Activated naive CD8-positive, alpha-beta T cell treated with anti-CD3 and anti-CD28 coated beads for 36 hours (primary cell): ENCODE results near the gene CD79A. TPM values are rescaled to one million over a fixed set of nuclear protein-coding genes. Genes with fewer than 3 reads are reported as not detected.
A peak's percentile ranks its signal among the peaks of the same experiment; 100 is the strongest.

Experiments used
- DNase-seq: peaks from one replicate; pipeline ENCODE4 v3.0.0; 2021
- H3K27ac Mint-ChIP-seq: one replicate; pipeline ENCODE4 v1.8.0; 2022; ENCODE audit warnings: mild to moderate bottlenecking, moderate library complexity, mixed read lengths
- H3K27me3 Mint-ChIP-seq: one replicate; pipeline ENCODE4 v1.8.0; 2022; ENCODE audit warnings: mild to moderate bottlenecking, mixed read lengths
- H3K36me3 Mint-ChIP-seq: one replicate; pipeline ENCODE4 v1.8.0; 2021; ENCODE audit warnings: mild to moderate bottlenecking, mixed read lengths
- H3K4me1 Mint-ChIP-seq: one replicate; pipeline ENCODE4 v1.8.0; 2021; ENCODE audit warnings: mixed read lengths
- H3K4me3 Mint-ChIP-seq: one replicate; pipeline ENCODE4 v1.8.0; 2022; ENCODE audit warnings: mild to moderate bottlenecking, moderate library complexity, mixed read lengths
- H3K9me3 Mint-ChIP-seq: one replicate; pipeline ENCODE4 v1.8.0; 2022; ENCODE audit warnings: mixed read lengths
- total RNA-seq, 2 experiments: library from RNA; stranded (reverse); gene quantifications; one replicate each; pipeline ENCODE4 v1.2.3, GENCODE V29; 2021

Gene CD79A
- total RNA-seq, 2 experiments from 2014 or later: 28.8 to 32.2 TPM

DNA sequence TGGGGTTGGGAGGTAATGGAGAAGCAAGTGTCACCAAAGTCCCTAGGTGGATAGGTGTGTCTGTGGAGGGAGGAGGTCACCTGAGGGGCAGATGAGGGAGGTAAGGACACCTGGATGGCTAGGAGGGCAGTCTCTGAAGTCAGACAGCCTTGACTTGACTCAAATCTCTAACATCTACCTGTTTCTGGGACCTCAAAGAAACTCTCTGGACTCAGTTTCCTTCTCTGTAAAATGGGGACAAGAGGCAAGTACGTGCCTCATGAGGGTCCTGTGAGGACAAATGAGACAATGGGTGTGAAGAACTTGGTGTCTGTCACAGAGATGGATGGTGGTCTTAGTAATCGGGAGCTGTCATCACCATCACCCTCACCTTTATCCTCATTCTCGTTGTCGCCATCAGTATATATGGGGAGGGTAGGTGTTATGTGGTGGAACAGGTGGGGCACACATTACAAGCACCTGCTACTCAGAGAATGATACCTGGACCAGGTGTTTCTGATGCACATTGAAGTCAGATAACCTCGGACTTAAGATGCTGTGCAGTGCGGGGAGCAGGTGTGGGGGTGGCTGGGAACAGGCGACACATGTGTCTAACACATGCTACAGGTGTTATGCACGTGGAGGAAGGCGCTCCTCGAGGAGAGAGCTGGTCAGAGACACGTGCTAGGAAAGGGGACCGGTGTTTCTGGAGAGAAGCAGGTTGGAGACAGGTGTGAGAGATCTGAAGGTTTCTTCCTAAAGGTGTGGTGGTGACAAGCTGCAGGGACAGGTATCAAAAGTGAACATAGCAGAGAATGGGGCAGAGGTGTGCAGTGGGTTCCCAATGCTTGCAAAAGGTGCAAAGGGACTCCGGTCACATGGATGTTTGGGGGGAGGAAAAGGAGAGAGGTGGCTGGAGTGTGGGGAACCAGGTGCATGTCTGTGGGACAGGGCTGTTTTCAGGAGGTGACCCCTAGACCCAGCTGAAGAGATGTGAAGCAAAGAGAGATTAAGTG lies 47.4 kb downstream of the CD79A start:
- Mint-ChIP-seq H3K4me1 (peaks cover 21% of the 10 kb centered on the region), H3K9me3 (no peaks in the 10 kb centered on the region), H3K36me3 (peaks cover 2% of the 10 kb centered on the region), H3K27me3 (peaks cover 9% of the 10 kb centered on the region), H3K27ac (no peak overlapping the region), H3K4me3 (no peak overlapping the region)
- no peak for DNase-seq

- peaks cover 3% of the 10 kb centered on the region for H3K36me3 Mint-ChIP-seq
- H3K4me1 Mint-ChIP-seq: peaks cover 27% of the 10 kb centered on the region
- H3K27me3 Mint-ChIP-seq: peaks cover 9% of the 10 kb centered on the region
- no peak overlapping the region for H3K27ac Mint-ChIP-seq
- H3K4me3 Mint-ChIP-seq: no peak overlapping the region
- no peaks in the 10 kb centered on the region for H3K9me3 Mint-ChIP-seq
- no peak for DNase-seq
Measured at GRCh38 chr19:41925208-41926003, 48.3 kb downstream of the CD79A start.

DNA sequence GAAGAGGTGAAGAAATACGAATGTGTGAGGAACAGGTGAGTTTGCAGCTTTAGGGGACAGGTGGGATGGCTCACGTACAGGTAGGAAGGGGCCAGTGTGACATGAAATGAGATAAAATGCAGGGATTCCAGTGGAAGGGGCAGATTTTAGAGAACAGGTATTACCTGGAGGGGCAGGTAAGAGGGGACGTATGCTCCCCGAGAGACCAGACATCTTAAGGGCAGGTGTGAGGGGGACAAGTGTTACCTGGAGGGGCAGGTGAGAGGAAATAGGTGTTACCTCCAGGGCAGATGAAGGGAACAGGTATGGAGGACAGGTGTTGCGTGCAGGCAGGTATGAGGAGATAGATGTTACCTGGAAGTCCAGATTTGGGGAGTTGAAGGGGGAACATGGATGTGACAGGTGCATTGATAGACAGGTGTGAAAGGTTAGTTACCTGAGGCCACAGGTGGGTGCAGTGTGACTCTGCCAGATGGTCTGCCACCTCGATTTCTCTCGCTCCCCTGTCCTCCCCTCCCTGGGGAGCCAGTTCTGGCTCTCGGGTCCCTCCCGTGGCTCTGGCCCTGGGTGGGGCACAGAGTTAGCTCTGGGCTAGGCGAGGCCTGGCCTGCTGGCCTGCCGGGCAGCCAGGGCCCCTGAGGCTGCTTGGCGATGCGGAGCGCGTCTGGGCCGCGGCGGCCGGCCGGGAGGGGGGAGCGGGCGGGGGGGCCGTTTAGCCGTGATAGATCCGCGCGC lies 49.1 kb downstream of the CD79A start:
- Mint-ChIP-seq H3K36me3 (peaks cover 3% of the 10 kb centered on the region), H3K27ac (no peak overlapping the region), H3K27me3 (peaks cover 8% of the 10 kb centered on the region), H3K9me3 (no peaks in the 10 kb centered on the region), H3K4me3 (no peak overlapping the region), H3K4me1 (peaks cover 31% of the 10 kb centered on the region)
- no peak for DNase-seq

DNA sequence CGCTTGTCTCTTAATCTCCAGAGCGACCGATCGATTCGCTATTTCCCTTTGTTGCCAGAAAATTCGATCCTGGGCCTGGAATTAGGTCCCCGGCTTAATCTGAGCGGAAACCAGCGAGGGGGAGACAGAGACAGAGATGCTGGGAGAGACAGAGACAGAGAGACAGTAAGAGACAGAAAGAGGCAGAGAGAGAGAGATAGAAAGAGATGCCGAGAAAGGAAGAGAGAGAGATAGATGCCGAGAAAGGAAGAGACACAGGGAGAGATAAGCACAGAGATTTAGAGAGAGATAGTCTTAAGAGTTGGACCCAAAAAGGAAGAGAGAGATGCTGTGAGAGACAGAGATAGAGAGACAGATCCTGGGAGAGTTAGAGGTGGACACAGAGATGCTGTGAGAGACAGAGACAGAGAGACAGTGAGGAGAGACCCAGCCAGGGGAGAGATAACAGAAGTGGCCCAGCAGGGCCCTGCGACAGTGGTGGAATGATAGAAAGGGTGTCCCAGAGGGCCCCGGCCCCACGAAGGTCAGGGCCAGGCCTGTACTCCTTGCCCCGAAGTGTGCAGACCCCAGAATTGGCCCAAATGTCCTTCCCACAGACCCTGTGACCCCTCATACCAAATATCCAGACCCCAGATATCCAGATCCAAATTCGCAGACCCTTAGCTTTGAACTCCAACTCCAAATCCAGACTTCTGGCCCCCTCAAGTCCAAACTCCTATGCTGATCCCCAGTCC lies 49.9 kb downstream of the CD79A start:
- H3K4me1 Mint-ChIP-seq: peaks cover 30% of the 10 kb centered on the region
- no peaks in the 10 kb centered on the region for H3K9me3 Mint-ChIP-seq
- peaks cover 3% of the 10 kb centered on the region for H3K36me3 Mint-ChIP-seq
- DNase-seq: no peak
- no peak overlapping the region for H3K4me3 Mint-ChIP-seq
- H3K27me3 Mint-ChIP-seq: peaks cover 5% of the 10 kb centered on the region
- no peak overlapping the region for H3K27ac Mint-ChIP-seq

DNA sequence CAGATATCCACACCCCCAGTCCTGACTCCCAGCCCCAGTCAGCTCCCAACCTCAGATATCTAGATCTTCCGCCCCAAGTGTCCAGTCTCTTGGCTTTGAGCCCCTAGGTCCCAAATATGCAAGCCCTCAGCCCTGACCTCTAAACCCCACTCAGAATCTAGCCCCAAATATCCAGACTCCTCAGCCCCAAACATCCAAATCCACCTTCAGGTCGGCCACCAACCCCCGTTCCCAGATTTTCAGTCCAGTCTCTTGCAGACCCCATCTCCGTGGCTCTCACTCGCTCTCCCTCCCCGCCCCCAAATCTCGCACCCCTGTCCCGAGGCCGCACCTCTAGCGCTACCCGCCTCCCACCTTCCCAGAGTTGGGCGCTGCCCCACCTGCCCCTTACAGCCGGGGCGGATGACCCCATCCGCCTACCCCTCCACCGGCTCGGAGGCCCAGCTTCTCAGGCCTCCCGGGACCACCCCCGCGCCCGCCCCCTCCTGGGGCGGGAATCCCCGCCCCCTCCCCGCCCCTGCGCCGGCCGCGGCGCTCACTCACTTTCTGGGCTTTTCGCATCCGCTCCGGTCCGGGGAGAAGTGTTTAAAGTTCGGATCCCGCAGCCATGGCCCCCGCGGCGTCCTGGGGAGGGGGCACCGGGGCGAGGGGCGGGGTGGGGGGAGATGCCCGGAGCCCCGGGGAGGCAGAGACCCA lies 50.6 kb downstream of the CD79A start:
- H3K4me1 Mint-ChIP-seq: peaks cover 25% of the 10 kb centered on the region
- no peaks in the 10 kb centered on the region for H3K27me3 Mint-ChIP-seq
- H3K36me3 Mint-ChIP-seq: peaks cover 3% of the 10 kb centered on the region
- no peak overlapping the region for H3K27ac Mint-ChIP-seq
- no peaks in the 10 kb centered on the region for H3K9me3 Mint-ChIP-seq
- H3K4me3 Mint-ChIP-seq: peak overlapping the region; percentile 78
- DNase-seq: no peak

DNA sequence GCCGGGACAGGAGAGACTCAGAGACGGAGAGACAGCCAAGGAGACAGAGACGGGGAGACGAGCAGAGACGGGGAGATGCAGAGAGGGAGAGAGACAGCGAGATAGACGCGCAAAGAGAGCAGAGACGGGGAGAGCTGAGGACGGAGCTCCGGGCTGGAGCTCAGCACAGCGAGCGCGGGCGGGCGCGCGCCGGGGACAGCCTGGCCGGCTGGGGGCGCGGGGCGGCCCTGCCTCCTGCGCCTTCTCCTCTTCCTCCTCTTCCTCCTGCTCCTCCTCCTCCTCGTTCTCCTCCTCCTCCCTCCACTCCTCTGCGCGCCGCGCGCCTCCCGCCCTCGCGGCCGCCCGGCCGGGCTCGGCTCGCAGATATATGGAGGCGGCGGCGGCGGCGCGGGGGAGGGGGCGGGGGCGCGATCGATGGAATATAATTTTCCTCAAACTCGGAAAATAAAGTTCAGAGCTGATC lies 51.2 kb downstream of the CD79A start, which contains the start of gene ERFL:
Gene ERFL (minus strand): TSS at position 229 of the 463 bp plus-strand sequence. CDS start 15,530 bp downstream, outside the sequence.
- H3K36me3 Mint-ChIP-seq: peaks cover 3% of the 10 kb centered on the region
- peak; percentile 44 for DNase-seq
- H3K4me3 Mint-ChIP-seq: peak within 1 kb of the TSS; percentile 78
- H3K27ac Mint-ChIP-seq: peak within 1 kb of the TSS; percentile 50
- peaks cover 22% of the 10 kb centered on the region for H3K4me1 Mint-ChIP-seq
- no peaks in the 10 kb centered on the region for H3K9me3 Mint-ChIP-seq
- no peaks in the 10 kb centered on the region for H3K27me3 Mint-ChIP-seq

DNA sequence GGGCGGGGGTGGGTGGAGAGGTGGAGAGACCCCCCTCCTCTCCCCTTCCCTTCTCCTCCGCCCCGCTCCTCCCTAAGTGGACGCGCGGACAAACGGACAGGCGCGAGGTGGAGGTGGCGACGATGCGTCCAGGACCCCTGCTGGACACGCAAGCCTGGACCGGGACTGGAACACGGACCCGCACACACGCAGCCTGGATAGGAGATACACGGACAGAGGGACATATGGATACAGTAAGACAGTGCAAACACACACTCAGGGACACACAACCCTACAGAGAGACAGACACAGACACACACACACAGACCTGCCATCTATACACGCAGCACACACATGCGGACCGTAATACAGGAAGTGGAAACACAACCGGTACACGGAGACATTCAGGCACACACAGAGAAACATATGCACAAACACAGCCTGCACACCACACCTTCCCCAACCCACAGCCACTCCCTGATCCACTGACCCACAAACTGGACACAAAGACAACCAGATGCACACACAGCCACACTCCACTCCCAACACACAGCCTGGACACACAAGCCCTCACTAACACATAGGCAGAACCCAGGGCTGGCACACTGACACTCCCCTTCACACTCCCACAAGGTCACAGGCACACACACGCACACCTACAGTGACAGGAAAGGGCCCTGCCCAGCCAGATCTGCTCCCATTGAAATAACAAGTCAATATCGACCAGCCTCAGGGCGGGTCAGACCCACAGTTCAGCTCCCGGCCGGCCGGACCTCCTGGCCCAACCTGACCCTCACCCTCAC lies 51.9 kb downstream of the CD79A start:
- Mint-ChIP-seq H3K9me3 (no peaks in the 10 kb centered on the region), H3K27me3 (no peaks in the 10 kb centered on the region), H3K36me3 (peaks cover 2% of the 10 kb centered on the region), H3K4me3 (peak overlapping the region; percentile 68), H3K27ac (peak overlapping the region; percentile 50), H3K4me1 (peaks cover 25% of the 10 kb centered on the region)
- no peak for DNase-seq

- Mint-ChIP-seq H3K27me3 (no peaks in the 10 kb centered on the region), H3K4me3 (peak overlapping the region; percentile 68), H3K4me1 (peaks cover 30% of the 10 kb centered on the region), H3K27ac (no peak overlapping the region), H3K9me3 (no peaks in the 10 kb centered on the region), H3K36me3 (peaks cover 2% of the 10 kb centered on the region)
- DNase-seq: no peak
Measured at GRCh38 chr19:41929536-41930071, 52.5 kb downstream of the CD79A start.

- no peak for DNase-seq
- H3K27me3 Mint-ChIP-seq: no peaks in the 10 kb centered on the region
- H3K4me3 Mint-ChIP-seq: no peak overlapping the region
- H3K27ac Mint-ChIP-seq: no peak overlapping the region
- H3K4me1 Mint-ChIP-seq: peaks cover 36% of the 10 kb centered on the region
- no peaks in the 10 kb centered on the region for H3K9me3 Mint-ChIP-seq
- peaks cover 2% of the 10 kb centered on the region for H3K36me3 Mint-ChIP-seq
Measured at GRCh38 chr19:41930322-41930722, 53.2 kb downstream of the CD79A start.

Other genes with a start within 250 kb of the CD79A start
- gene CEACAM7, start 189.0 kb upstream of the CD79A start, total RNA-seq: not detected
- not detected for gene CEACAM5, start 168.7 kb upstream of the CD79A start, total RNA-seq
- gene CEACAM6, start 121.7 kb upstream of the CD79A start, total RNA-seq: not detected
- gene CEACAM3, start 80.7 kb upstream of the CD79A start, total RNA-seq: not detected
- gene LYPD4, start 32.6 kb upstream of the CD79A start, total RNA-seq: not detected
- not detected for gene DMRTC2, start 32.2 kb upstream of the CD79A start, total RNA-seq
- gene RPS19, start 17.0 kb upstream of the CD79A start, total RNA-seq: 1,000 to 10,000 TPM; 3,012 to 3,178 TPM
- gene ARHGEF1, start 5.9 kb downstream of the CD79A start, total RNA-seq: 100 to 1,000 TPM; 285 to 295 TPM
- 1 to 10 TPM; 1.1 to 1.2 TPM for gene ERFL, start 51.2 kb downstream of the CD79A start, total RNA-seq
- 10 to 100 TPM; 46.9 to 50.7 TPM for gene RABAC1, start 82.0 kb downstream of the CD79A start, total RNA-seq
- 1 to 10 TPM; 4.3 to 4.8 TPM for gene ATP1A3, start 117.0 kb downstream of the CD79A start, total RNA-seq
- under 1 TPM; 0.58 to 0.74 TPM for gene GRIK5, start 192.9 kb downstream of the CD79A start, total RNA-seq
- gene ZNF574, start 198.9 kb downstream of the CD79A start, total RNA-seq: 10 to 100 TPM; 15.5 to 16.0 TPM